NCI-H2196 treated with DMSO at 0.1 percent for 48 hours (cell line): ENCODE data around the gene COL17A1.

ENCODE experiments used
- DNase-seq: peaks from one replicate; lab custom pipeline; 2025; ENCODE audit not compliant: unreplicated experiment; lab: John Stamatoyannopoulos, UW

Gene COL17A1

GRCh38 chr10:104034401-104035193, 51.1 kb downstream of the COL17A1 start:
- no peak for DNase-seq

- no peak for DNase-seq
Measured at GRCh38 chr10:104033966-104034365, 51.7 kb downstream of the COL17A1 start.

GRCh38 chr10:104033401-104033930, 52.2 kb downstream of the COL17A1 start:
- no peak for DNase-seq

- no peak for DNase-seq
Measured at GRCh38 chr10:104032144-104032775, 53.4 kb downstream of the COL17A1 start.

GRCh38 chr10:104031631-104032030, 54.0 kb downstream of the COL17A1 start:
- DNase-seq, result no peak

- DNase-seq, result no peak
Measured at GRCh38 chr10:104029521-104029860, 56.2 kb downstream of the COL17A1 start.

GRCh38 chr10:104028823-104029520, 56.7 kb downstream of the COL17A1 start:
- no peak for DNase-seq

GRCh38 chr10:104028146-104028545, 57.5 kb downstream of the COL17A1 start:
- no peak for DNase-seq

GRCh38 chr10:104026762-104027161, 58.9 kb downstream of the COL17A1 start:
- DNase-seq, result no peak

GRCh38 chr10:104025524-104025923, 60.2 kb downstream of the COL17A1 start:
- no peak for DNase-seq

- DNase-seq, result no peak
Measured at GRCh38 chr10:104022026-104022425, 63.7 kb downstream of the COL17A1 start.

GRCh38 chr10:104021246-104021645, 64.4 kb downstream of the COL17A1 start:
- DNase-seq, result no peak

- DNase-seq, result no peak
Measured at GRCh38 chr10:104020020-104020419, 65.7 kb downstream of the COL17A1 start.

GRCh38 chr10:104018471-104018870, 67.2 kb downstream of the COL17A1 start:
- no peak for DNase-seq

- DNase-seq, result no peak
Measured at GRCh38 chr10:104016661-104017060, 69.0 kb downstream of the COL17A1 start.

GRCh38 chr10:104014176-104014575, 71.5 kb downstream of the COL17A1 start:
- no peak for DNase-seq

GRCh38 chr10:104013489-104013888, 72.2 kb downstream of the COL17A1 start:
- DNase-seq, result no peak

- no peak for DNase-seq
Measured at GRCh38 chr10:104011904-104012303, 73.8 kb downstream of the COL17A1 start.

GRCh38 chr10:104005172-104005863, 80.4 kb downstream of the COL17A1 start:
- DNase-seq, result no peak

- no peak for DNase-seq
Measured at GRCh38 chr10:104002911-104003310, 82.8 kb downstream of the COL17A1 start.

- no peak for DNase-seq
Measured at GRCh38 chr10:103998805-103999204, 86.9 kb downstream of the COL17A1 start.
